Endothelial cell of umbilical vein (primary cell): ENCODE measurements around the gene NCOA7. TPM values are rescaled to one million over a fixed set of nuclear protein-coding genes. Genes with fewer than 3 reads are reported as not detected.

Experiments
- BruUV-seq: library from RNA; stranded (reverse); fragments of 400-500 nt; replicated peaks from 2 replicates; lab custom pipeline; 2021; lab: Mats Ljungman, UMichigan
- CTCF ChIA-PET: fragments of 300-600, 350-600 bp; sonication (Branson Sonifier 250); formaldehyde crosslinking; loops from one replicate; lab custom pipeline; 2021; ENCODE audit warnings: antibody characterized with exemption, inconsistent platforms; lab: Charles Lee
- POLR2A ChIA-PET: fragments of 300-600, 350-600 bp; sonication (Branson Sonifier 250); formaldehyde crosslinking; loops from one replicate; lab custom pipeline; 2021; ENCODE audit warnings: antibody characterized with exemption, inconsistent platforms; lab: Charles Lee
- DNase-seq: peaks from one replicate; pipeline ENCODE4 v3.0.0-alpha.2; 2011; ENCODE audit warnings: low read depth, low spot score
- FAIRE-seq: peaks from 2 replicates; lab custom pipeline; 2011; peaks lifted over from hg19 to GRCh38; lab: Jason Lieb, UNC
- H2AFZ ChIP-seq: 2 replicates; pipeline ENCODE4 v1.6.0; 2012; ENCODE audit warnings: low read depth, low read length, control low read depth, inconsistent platforms
- H3K27ac ChIP-seq: 2 replicates; pipeline ENCODE4 v1.5.1; 2011; ENCODE audit warnings: low read depth, mild to moderate bottlenecking, control low read depth, low read length, moderate library complexity; ENCODE audit not compliant: insufficient read depth
- H3K27me3 ChIP-seq, 2 experiments: 2 replicates each; pipeline versions ENCODE4 v1.6.0 to v1.6.1; 2011; ENCODE audit warnings: low read length in 2 of 2, mixed read lengths in 1 of 2; ENCODE audit not compliant: control insufficient read depth in 2 of 2, insufficient read depth in 2 of 2
- H3K36me3 ChIP-seq, 2 experiments: 2 replicates in 1 of 2; 3 replicates in 1 of 2; pipeline ENCODE4 v1.5.1; 2011; ENCODE audit warnings: low read length in 2 of 2, mild to moderate bottlenecking in 1 of 2, moderate library complexity in 1 of 2; ENCODE audit not compliant: control insufficient read depth in 2 of 2, insufficient read depth in 2 of 2; ENCODE audit errors: extremely low read depth in 1 of 2
- H3K4me1 ChIP-seq: 3 replicates; pipeline ENCODE4 v1.5.1; 2011; ENCODE audit warnings: mild to moderate bottlenecking, low read length; ENCODE audit not compliant: control insufficient read depth, insufficient read depth; ENCODE audit errors: extremely low read depth
- H3K4me2 ChIP-seq: 2 replicates; pipeline ENCODE4 v1.6.1; 2011; ENCODE audit warnings: low read length, control low read depth, mixed read lengths; ENCODE audit not compliant: insufficient read depth
- H3K4me3 ChIP-seq, 3 experiments: fragments of 200-600 bp in 1 of 3; sonication (generic), shearing (Covaris generic) in 1 of 3; replicated peaks in 1 of 3; 2 replicates each; pipeline ENCODE4 v1.5.1; 2011 to 2016; ENCODE audit warnings: control low read depth in 3 of 3, low read length in 3 of 3, mild to moderate bottlenecking in 2 of 3, inconsistent platforms in 1 of 3, low read depth in 1 of 3, moderate library complexity in 1 of 3; ENCODE audit not compliant: insufficient read depth in 1 of 3
- H3K79me2 ChIP-seq: 2 replicates; pipeline ENCODE4 v1.6.0; 2012; ENCODE audit warnings: low read length, inconsistent platforms; ENCODE audit not compliant: control insufficient read depth, insufficient read depth
- H3K9ac ChIP-seq: replicated peaks from 2 replicates; pipeline ENCODE3; 2011; ENCODE audit warnings: low read length, control low read depth; ENCODE audit not compliant: insufficient read depth; ENCODE audit errors: extremely low read depth
- H3K9me1 ChIP-seq: replicated peaks from 3 replicates; pipeline ENCODE4 v1.6.0; 2011; ENCODE audit warnings: mild to moderate bottlenecking, low read length; ENCODE audit not compliant: control insufficient read depth, insufficient read depth; ENCODE audit errors: extremely low read depth
- H3K9me3 ChIP-seq: replicated peaks from 2 replicates; pipeline ENCODE4 v1.5.1; 2012; ENCODE audit warnings: low read length, inconsistent platforms; ENCODE audit not compliant: control insufficient read depth, insufficient read depth
- H4K20me1 ChIP-seq: replicated peaks from 2 replicates; pipeline ENCODE3; 2011; ENCODE audit warnings: mild to moderate bottlenecking, low read length; ENCODE audit not compliant: control insufficient read depth, insufficient read depth; ENCODE audit errors: extremely low read depth
- GATA2 ChIP-seq: IDR thresholded peaks from 2 replicates; pipeline ENCODE4 v1.7.0; 2011; ENCODE audit warnings: low read depth, mild to moderate bottlenecking, moderate library complexity, mixed read lengths, low read length; ENCODE audit not compliant: insufficient read length, insufficient read depth
- MYC ChIP-seq: IDR thresholded peaks from one replicate; pipeline ENCODE4 v1.6.1; 2011; ENCODE audit warnings: mild to moderate bottlenecking, low read depth, low read length
- POLR2A ChIP-seq: IDR thresholded peaks from 2 replicates; pipeline ENCODE4 v1.6.1; 2012; ENCODE audit warnings: low read depth, mild to moderate bottlenecking, control low read depth, low read length
- dilution Hi-C: fragments of 300-500 bp; cut with MboI; formaldehyde crosslinking; loops from one replicate; pipeline ENCODE4 v1.15.0; 2019; ENCODE audit warnings: low sequenced_read_pairs; ENCODE audit not compliant: extremely low pct_ligation_motif_present
- intact Hi-C: fragments of 100-400 bp; cut with micrococcal nuclease; formaldehyde crosslinking; loops from one replicate; pipeline ENCODE4 v1.10.0; 2022
- polyA plus RNA-seq, 4 experiments: library from polyadenylated mRNA; depleted of rRNA in 3 of 4; stranded (reverse) in 3 of 4; unstranded in 1 of 4; fragments of >200 nt; gene quantifications; 2 replicates each; pipeline versions ENCODE4 v1.2.1 to v1.2.3, GENCODE V29; 2011 to 2012; ENCODE audit warnings: missing spikeins in 1 of 4
- total RNA-seq: library from RNA; stranded (reverse); gene quantifications from 2 replicates; pipeline ENCODE4 v1.2.3, GENCODE V29; 2021
- TF ChIP-seq, protein P1 (sequence below), 2 donors: IDR thresholded peaks; 1 replicate in 1 of 2; 2 replicates in 1 of 2; pipeline ENCODE4 v1.5.1; 2011; ENCODE audit warnings: low read length in 2 of 2, mild to moderate bottlenecking in 2 of 2, moderate library complexity in 2 of 2, control low read depth in 1 of 2, inconsistent platforms in 1 of 2, low read depth in 1 of 2; ENCODE audit not compliant: insufficient read depth in 1 of 2; ENCODE audit errors: extremely low read depth in 1 of 2

NCOA7 gene
- total and polyA plus RNA-seq, 2 donors (not counting 3 experiments of a cell fraction or from before 2014, with no cell fraction given): 27.7 to 71.2 TPM

DNA sequence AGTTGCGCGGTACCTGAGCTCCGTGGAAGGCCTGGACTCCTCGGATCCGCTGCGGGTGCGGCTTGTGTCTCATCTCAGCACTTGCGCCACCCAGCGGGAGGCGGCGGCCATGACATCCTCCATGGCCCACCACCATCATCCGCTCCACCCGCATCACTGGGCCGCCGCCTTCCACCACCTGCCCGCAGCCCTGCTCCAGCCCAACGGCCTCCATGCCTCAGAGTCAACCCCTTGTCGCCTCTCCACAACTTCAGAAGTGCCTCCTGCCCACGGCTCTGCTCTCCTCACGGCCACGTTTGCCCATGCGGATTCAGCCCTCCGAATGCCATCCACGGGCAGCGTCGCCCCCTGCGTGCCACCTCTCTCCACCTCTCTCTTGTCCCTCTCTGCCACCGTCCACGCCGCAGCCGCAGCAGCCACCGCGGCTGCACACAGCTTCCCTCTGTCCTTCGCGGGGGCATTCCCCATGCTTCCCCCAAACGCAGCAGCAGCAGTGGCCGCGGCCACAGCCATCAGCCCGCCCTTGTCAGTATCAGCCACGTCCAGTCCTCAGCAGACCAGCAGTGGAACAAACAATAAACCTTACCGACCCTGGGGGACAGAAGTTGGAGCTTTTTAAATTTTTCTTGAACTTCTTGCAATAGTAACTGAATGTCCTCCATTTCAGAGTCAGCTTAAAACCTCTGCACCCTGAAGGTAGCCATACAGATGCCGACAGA lies 31.4 kb upstream of the NCOA7 start:
- H3K4me1 ChIP-seq: no peaks in the 10 kb centered on the region
- H3K9me3 ChIP-seq: no peaks in the 10 kb centered on the region
- H3K27me3 ChIP-seq: peaks cover 3 to 18% of the 10 kb centered on the region in 2 experiments
- dilution Hi-C loops (no loop called here), intact Hi-C loops (no loop called here)
- no peak overlapping the region for H3K4me3 ChIP-seq
- H3K36me3 ChIP-seq: no peaks in the 10 kb centered on the region
- H3K27ac ChIP-seq: no peak overlapping the region
- BruUV-seq: no TSS peak
- H3K4me2 ChIP-seq: no peak overlapping the region
- ChIA-PET POLR2A (no interaction called here), CTCF (interaction anchor here (0.8 to 4.0 kb wide), 9 partner anchors 8 to 889 kb away, joined by 3 to 30 read pairs (median 4); no protein-coding TSS in a partner anchor)
- H2AFZ ChIP-seq: no peak overlapping the region
- H4K20me1 ChIP-seq: no peaks in the 10 kb centered on the region
- no peaks in the 10 kb centered on the region for H3K79me2 ChIP-seq
- no peak overlapping the region for H3K9ac ChIP-seq
- no peak for FAIRE-seq
- H3K9me1 ChIP-seq: no peaks in the 10 kb centered on the region
- DNase-seq: no peak
- TF ChIP-seq, protein P1, sequence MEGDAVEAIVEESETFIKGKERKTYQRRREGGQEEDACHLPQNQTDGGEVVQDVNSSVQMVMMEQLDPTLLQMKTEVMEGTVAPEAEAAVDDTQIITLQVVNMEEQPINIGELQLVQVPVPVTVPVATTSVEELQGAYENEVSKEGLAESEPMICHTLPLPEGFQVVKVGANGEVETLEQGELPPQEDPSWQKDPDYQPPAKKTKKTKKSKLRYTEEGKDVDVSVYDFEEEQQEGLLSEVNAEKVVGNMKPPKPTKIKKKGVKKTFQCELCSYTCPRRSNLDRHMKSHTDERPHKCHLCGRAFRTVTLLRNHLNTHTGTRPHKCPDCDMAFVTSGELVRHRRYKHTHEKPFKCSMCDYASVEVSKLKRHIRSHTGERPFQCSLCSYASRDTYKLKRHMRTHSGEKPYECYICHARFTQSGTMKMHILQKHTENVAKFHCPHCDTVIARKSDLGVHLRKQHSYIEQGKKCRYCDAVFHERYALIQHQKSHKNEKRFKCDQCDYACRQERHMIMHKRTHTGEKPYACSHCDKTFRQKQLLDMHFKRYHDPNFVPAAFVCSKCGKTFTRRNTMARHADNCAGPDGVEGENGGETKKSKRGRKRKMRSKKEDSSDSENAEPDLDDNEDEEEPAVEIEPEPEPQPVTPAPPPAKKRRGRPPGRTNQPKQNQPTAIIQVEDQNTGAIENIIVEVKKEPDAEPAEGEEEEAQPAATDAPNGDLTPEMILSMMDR (IDR thresholded peaks at IDR 0.05; ENCODE audit: extremely low read depth in 1 of 2, insufficient read depth in 1 of 2, low read depth in 1 of 2, low read length in 2 of 2): peak; percentile 38 to 39
- no peak for TF ChIP-seq MYC

GRCh38 chr6:125759959-125760457 lies 30.8 kb upstream of the NCOA7 start:
- Histone ChIP-seq H3K9ac (no peak overlapping the region), H3K4me3 (no peak overlapping the region), H3K79me2 (no peaks in the 10 kb centered on the region), H3K9me3 (no peaks in the 10 kb centered on the region), H3K36me3 (no peaks in the 10 kb centered on the region), H3K9me1 (no peaks in the 10 kb centered on the region), H2AFZ (no peak overlapping the region), H4K20me1 (no peaks in the 10 kb centered on the region), H3K27ac (no peak overlapping the region), H3K4me1 (no peaks in the 10 kb centered on the region), H3K4me2 (no peak overlapping the region), H3K27me3 (peaks cover 0 to 16% of the 10 kb centered on the region in 2 experiments)
- ChIA-PET CTCF (interaction anchor here (0.8 to 4.0 kb wide), 8 partner anchors 8 to 890 kb away, joined by 3 to 30 read pairs (median 4); no protein-coding TSS in a partner anchor), POLR2A (no interaction called here)
- TF ChIP-seq POLR2A (no peak), GATA2 (no peak)
- BruUV-seq: no TSS peak
- DNase-seq: no peak
- dilution Hi-C loops (loop anchor here (10.0 kb wide), 1 partner anchor 445 kb away; no protein-coding TSS in a partner anchor), intact Hi-C loops (no loop called here)
- FAIRE-seq: no peak
